Measurements from ENCODE around the gene RAB31.

The RAB31 gene

GRCh38 chr18:9691235-9691634 lies 16.9 kb upstream of the RAB31 start:
- no peak for DNase-seq (ENCODE audit: low read depth in 2 of 2, low spot score in 1 of 2)

- DNase-seq (ENCODE audit: low read depth in 2 of 2, low spot score in 1 of 2) = no peak
Measured at GRCh38 chr18:9694174-9694573, 13.9 kb upstream of the RAB31 start.

GRCh38 chr18:9694952-9695495 lies 13.1 kb upstream of the RAB31 start:
- no peak for DNase-seq (ENCODE audit: low read depth in 2 of 2, low spot score in 1 of 2)

- no peak for DNase-seq (ENCODE audit: low read depth in 2 of 2, low spot score in 1 of 2)
Measured at GRCh38 chr18:9695605-9696004, 12.5 kb upstream of the RAB31 start.

GRCh38 chr18:9696112-9696511 lies 12.0 kb upstream of the RAB31 start:
- DNase-seq (ENCODE audit: low read depth in 2 of 2, low spot score in 1 of 2) = no peak

GRCh38 chr18:9696701-9697100 lies 11.4 kb upstream of the RAB31 start:
- no peak for DNase-seq (ENCODE audit: low read depth in 2 of 2, low spot score in 1 of 2)

- no peak for DNase-seq (ENCODE audit: low read depth in 2 of 2, low spot score in 1 of 2)
Measured at GRCh38 chr18:9697121-9697520, 11.0 kb upstream of the RAB31 start.

GRCh38 chr18:9698497-9698896 lies 9.6 kb upstream of the RAB31 start:
- DNase-seq (ENCODE audit: low read depth in 2 of 2, low spot score in 1 of 2) = no peak

- no peak for DNase-seq (ENCODE audit: low read depth in 2 of 2, low spot score in 1 of 2)
Measured at GRCh38 chr18:9700261-9700796, 7.8 kb upstream of the RAB31 start.

GRCh38 chr18:9701609-9702349 lies 6.3 kb upstream of the RAB31 start:
- no peak for DNase-seq (ENCODE audit: low read depth in 2 of 2, low spot score in 1 of 2)

- DNase-seq (ENCODE audit: low read depth in 2 of 2, low spot score in 1 of 2) = no peak
Measured at GRCh38 chr18:9704233-9705118, 3.6 kb upstream of the RAB31 start.

- no peak for DNase-seq (ENCODE audit: low read depth in 2 of 2, low spot score in 1 of 2)
Measured at GRCh38 chr18:9705183-9705829, 2.8 kb upstream of the RAB31 start.

- DNase-seq (ENCODE audit: low read depth in 2 of 2, low spot score in 1 of 2) = no peak
Measured at GRCh38 chr18:9706081-9706935, 1.8 kb upstream of the RAB31 start.

GRCh38 chr18:9707381-9708056 lies 582 bp upstream of the RAB31 start:
- no peak for DNase-seq (ENCODE audit: low read depth in 2 of 2, low spot score in 1 of 2)

GRCh38 chr18:9708434-9709303 lies 568 bp downstream of the RAB31 start:
- no peak for DNase-seq (ENCODE audit: low read depth in 2 of 2, low spot score in 1 of 2)

- DNase-seq (ENCODE audit: low read depth in 2 of 2, low spot score in 1 of 2) = no peak
Measured at GRCh38 chr18:9709304-9709877, 1.3 kb downstream of the RAB31 start.

- no peak for DNase-seq (ENCODE audit: low read depth in 2 of 2, low spot score in 1 of 2)
Measured at GRCh38 chr18:9710037-9710436, 1.9 kb downstream of the RAB31 start.

GRCh38 chr18:9711361-9712129 lies 3.4 kb downstream of the RAB31 start:
- DNase-seq (ENCODE audit: low read depth in 2 of 2, low spot score in 1 of 2) = no peak

Data from stimulated activated CD8-positive, alpha-beta memory T cell treated with anti-CD3 and anti-CD28 coated beads, Interleukin-4, amount 100 ng/mL, for 1 hour (primary cell).